ENCODE data around the gene WDR18. TPM values are rescaled to one million over a fixed set of nuclear protein-coding genes. Genes with fewer than 3 reads are reported as not detected.

The WDR18 gene
- total RNA-seq, 1 experiment from 2014 or later, result 96.8 TPM

DNA sequence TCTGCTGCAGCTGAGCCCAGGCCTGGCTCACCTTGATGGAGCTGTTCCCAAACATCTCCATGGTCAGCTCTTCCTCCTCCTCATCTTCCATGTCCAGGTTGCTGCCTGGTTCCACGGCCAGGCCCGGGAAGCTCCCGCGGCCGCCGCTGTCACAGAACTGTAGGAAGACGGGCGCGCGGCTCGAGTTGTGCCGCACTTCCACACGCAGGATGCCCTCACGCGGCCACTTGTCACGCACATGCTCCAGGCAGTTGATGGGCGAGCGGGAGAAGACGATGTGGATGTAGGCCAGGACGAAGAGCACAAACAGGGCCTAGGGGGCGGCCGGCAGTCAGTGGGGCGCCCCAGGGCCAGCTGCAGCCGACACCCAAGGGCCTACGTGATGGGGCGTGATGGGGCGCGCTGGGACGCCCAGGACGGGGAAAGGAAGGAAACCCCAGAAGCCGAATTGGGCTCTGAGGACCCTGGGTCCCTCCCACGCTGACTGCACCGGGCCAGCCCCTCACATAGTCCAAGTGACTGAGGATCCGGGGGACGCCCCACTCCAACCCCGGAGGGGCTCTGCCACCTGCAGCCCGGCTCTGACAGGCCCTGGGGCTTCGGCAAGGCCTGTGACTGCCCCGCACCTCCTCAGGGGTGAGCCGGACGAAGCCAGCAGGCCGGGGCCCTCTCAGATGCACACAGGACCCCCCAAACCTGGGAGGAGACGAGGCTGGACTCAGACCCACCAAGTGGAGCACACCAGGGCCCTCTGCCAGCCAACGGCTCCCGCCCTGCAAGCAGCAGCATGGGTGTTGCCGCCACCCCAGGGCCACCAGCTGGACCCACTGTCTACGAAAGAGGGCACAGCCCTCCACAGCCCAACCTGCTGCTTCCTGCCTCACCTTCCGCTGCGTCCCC, 30.3 kb downstream of the WDR18 start:
- TF ChIP-seq, protein P1, sequence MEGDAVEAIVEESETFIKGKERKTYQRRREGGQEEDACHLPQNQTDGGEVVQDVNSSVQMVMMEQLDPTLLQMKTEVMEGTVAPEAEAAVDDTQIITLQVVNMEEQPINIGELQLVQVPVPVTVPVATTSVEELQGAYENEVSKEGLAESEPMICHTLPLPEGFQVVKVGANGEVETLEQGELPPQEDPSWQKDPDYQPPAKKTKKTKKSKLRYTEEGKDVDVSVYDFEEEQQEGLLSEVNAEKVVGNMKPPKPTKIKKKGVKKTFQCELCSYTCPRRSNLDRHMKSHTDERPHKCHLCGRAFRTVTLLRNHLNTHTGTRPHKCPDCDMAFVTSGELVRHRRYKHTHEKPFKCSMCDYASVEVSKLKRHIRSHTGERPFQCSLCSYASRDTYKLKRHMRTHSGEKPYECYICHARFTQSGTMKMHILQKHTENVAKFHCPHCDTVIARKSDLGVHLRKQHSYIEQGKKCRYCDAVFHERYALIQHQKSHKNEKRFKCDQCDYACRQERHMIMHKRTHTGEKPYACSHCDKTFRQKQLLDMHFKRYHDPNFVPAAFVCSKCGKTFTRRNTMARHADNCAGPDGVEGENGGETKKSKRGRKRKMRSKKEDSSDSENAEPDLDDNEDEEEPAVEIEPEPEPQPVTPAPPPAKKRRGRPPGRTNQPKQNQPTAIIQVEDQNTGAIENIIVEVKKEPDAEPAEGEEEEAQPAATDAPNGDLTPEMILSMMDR (IDR thresholded peaks at IDR 0.05; ENCODE audit: insufficient read depth in 1 of 2, low read depth in 1 of 2, low read length in 1 of 2, severe bottlenecking in 1 of 2, unreplicated experiment in 1 of 2), result no peak
- no peaks in the 10 kb centered on the region for H3K27me3 Mint-ChIP-seq (ENCODE audit: insufficient read depth, unreplicated experiment)
- Histone ChIP-seq H3K9me3 (no peaks in the 10 kb centered on the region), H3K4me3 (ENCODE audit: low read depth, low read length) (no peak overlapping the region), H3K36me3 (ENCODE audit: control insufficient read depth, insufficient read depth, low read length) (no peaks in the 10 kb centered on the region; the same call in 1 of the 2 replicates), H3K27me3 (replicated peaks; ENCODE audit: control insufficient read depth, insufficient read depth, low read length) (no peaks in the 10 kb centered on the region), H3K4me1 (peaks cover 18% of the 10 kb centered on the region)
- CTCF ChIA-PET, result interaction anchor here (0.5 to 0.6 kb wide), 2 partner anchors 332 to 1305 kb away, joined by 3 read pairs; no protein-coding TSS in a partner anchor
- no peak overlapping the region for H3K4me3 Mint-ChIP-seq (ENCODE audit: unreplicated experiment)
- H3K4me1 Mint-ChIP-seq (ENCODE audit: low read depth, unreplicated experiment), result no peaks in the 10 kb centered on the region
- DNase-seq, result no peak
- H3K36me3 Mint-ChIP-seq (ENCODE audit: insufficient read depth, unreplicated experiment), result peaks cover 16% of the 10 kb centered on the region
- intact Hi-C loops (cut with micrococcal nuclease; ENCODE audit: unreplicated experiment), result no loop called here
- no peaks in the 10 kb centered on the region for H3K9me3 Mint-ChIP-seq (ENCODE audit: unreplicated experiment)
- H3K27ac Mint-ChIP-seq (ENCODE audit: unreplicated experiment), result no peak overlapping the region
- POLR2A ChIA-PET, result no interaction called here
- BruUV-seq (replicated peaks), result no TSS peak

DNA sequence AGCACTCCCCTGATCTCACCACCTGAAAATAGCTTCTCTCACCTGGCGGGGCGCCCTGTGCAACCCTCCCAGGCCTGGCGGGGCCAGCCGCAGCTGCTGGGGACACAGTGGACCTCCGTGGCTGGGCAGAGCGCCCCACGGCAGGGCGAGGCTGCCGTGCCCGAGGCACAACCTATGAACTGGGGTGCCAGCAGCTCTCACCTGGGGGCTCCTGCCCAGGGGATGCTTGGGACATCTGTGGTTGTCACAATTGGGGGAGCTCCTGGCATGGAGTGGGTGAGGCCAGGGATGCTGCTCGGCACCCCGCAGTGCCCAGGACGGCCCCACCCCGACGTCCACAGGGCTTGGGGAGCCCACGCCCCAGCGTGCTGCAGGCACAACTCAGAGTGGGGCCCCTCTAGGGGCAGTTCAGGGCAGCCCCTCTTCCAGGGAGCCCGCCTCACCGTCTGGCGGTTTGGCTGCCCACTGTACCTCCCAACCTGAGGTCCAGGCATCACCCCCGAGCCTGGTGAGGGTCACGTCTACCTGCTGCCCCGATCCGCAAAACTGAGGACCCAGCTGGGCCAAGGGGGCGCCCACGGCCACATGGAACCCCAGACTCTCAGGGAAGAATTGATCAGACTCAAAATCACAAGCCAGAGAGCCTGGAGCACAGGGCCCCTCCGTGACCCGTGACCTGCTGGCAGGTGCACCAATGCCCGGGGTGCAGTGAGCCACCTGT, 31.1 kb downstream of the WDR18 start:
- ChIA-PET POLR2A (no interaction called here), CTCF (no interaction called here)
- Mint-ChIP-seq H3K4me1 (ENCODE audit: low read depth, unreplicated experiment) (no peaks in the 10 kb centered on the region), H3K27me3 (ENCODE audit: insufficient read depth, unreplicated experiment) (no peaks in the 10 kb centered on the region), H3K36me3 (ENCODE audit: insufficient read depth, unreplicated experiment) (peaks cover 21% of the 10 kb centered on the region), H3K9me3 (ENCODE audit: unreplicated experiment) (no peaks in the 10 kb centered on the region), H3K27ac (ENCODE audit: unreplicated experiment) (no peak overlapping the region), H3K4me3 (ENCODE audit: unreplicated experiment) (no peak overlapping the region)
- no TSS peak for BruUV-seq (replicated peaks)
- H3K27me3 ChIP-seq (replicated peaks; ENCODE audit: control insufficient read depth, insufficient read depth, low read length), result no peaks in the 10 kb centered on the region
- intact Hi-C loops (cut with micrococcal nuclease; ENCODE audit: unreplicated experiment), result no loop called here
- H3K36me3 ChIP-seq (ENCODE audit: control insufficient read depth, insufficient read depth, low read length), result no peaks in the 10 kb centered on the region; the same call in 1 of the 2 replicates
- H3K9me3 ChIP-seq, result no peaks in the 10 kb centered on the region
- peaks cover 23% of the 10 kb centered on the region for H3K4me1 ChIP-seq
- no peak for DNase-seq
- TF ChIP-seq, protein P1 (IDR thresholded peaks at IDR 0.05; ENCODE audit: insufficient read depth in 1 of 2, low read depth in 1 of 2, low read length in 1 of 2, severe bottlenecking in 1 of 2, unreplicated experiment in 1 of 2), result no peak
- no peak overlapping the region for H3K4me3 ChIP-seq (ENCODE audit: low read depth, low read length)

DNA sequence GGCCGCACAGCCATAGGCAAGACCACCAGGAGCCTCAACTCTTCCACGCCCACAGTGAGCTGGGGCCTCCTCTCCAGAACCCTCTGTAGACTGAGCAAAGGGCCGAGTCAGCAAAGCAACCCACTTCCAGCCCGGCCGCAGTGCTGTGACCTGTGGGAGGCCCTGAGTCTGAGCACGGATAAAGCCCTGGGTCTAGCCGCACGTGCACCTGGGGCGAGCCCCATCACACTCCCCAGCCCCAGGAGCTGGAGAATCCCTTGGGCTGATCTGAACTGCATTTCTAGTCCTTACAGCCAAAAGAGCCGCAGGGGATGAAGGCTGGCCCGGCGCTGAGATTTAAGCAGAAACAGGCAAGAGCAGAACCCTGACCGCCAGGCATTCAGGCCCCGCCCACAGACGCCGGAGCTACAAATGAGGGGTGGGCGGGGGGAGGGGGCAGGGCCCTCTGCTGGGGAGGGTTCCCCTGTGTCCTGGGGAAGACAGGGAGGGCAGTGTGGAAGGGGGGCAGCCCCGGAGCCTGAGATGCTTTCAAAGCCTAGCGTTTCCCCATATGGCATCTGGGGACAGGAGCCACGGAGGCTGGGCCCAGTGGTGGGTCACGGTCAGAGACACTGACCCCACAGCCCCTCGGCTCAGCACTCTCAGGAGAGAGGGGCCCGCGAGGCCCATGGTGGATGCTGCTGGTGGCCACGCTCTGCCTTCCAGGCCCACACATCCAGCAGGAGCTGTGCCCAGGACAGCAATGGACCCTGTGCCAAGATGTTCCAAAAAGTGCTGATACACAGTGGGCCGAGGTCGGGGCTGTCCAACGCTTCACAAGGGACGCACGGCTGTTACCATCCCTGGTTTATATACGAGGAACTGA, 31.9 kb downstream of the WDR18 start:
- Histone ChIP-seq H3K4me3 (ENCODE audit: low read depth, low read length) (no peak overlapping the region), H3K9me3 (no peaks in the 10 kb centered on the region), H3K36me3 (ENCODE audit: control insufficient read depth, insufficient read depth, low read length) (no peaks in the 10 kb centered on the region; the same call in 1 of the 2 replicates), H3K4me1 (peaks cover 23% of the 10 kb centered on the region), H3K27me3 (replicated peaks; ENCODE audit: control insufficient read depth, insufficient read depth, low read length) (no peaks in the 10 kb centered on the region)
- H3K27ac Mint-ChIP-seq (ENCODE audit: unreplicated experiment), result no peak overlapping the region
- ChIA-PET POLR2A (no interaction called here), CTCF (no interaction called here)
- intact Hi-C loops (cut with micrococcal nuclease; ENCODE audit: unreplicated experiment), result no loop called here
- TF ChIP-seq, protein P1 (IDR thresholded peaks at IDR 0.05; ENCODE audit: insufficient read depth in 1 of 2, low read depth in 1 of 2, low read length in 1 of 2, severe bottlenecking in 1 of 2, unreplicated experiment in 1 of 2), result no peak
- H3K9me3 Mint-ChIP-seq (ENCODE audit: unreplicated experiment), result no peaks in the 10 kb centered on the region
- DNase-seq, result no peak
- H3K27me3 Mint-ChIP-seq (ENCODE audit: insufficient read depth, unreplicated experiment), result no peaks in the 10 kb centered on the region
- peaks cover 27% of the 10 kb centered on the region for H3K36me3 Mint-ChIP-seq (ENCODE audit: insufficient read depth, unreplicated experiment)
- peaks cover under 1% of the 10 kb centered on the region for H3K4me1 Mint-ChIP-seq (ENCODE audit: low read depth, unreplicated experiment)
- BruUV-seq (replicated peaks), result no TSS peak
- H3K4me3 Mint-ChIP-seq (ENCODE audit: unreplicated experiment), result no peak overlapping the region
